ENCODE results near the gene RPL7A.
A peak's percentile ranks its signal among the peaks of the same experiment; 100 is the strongest.

RPL7A gene

DNA sequence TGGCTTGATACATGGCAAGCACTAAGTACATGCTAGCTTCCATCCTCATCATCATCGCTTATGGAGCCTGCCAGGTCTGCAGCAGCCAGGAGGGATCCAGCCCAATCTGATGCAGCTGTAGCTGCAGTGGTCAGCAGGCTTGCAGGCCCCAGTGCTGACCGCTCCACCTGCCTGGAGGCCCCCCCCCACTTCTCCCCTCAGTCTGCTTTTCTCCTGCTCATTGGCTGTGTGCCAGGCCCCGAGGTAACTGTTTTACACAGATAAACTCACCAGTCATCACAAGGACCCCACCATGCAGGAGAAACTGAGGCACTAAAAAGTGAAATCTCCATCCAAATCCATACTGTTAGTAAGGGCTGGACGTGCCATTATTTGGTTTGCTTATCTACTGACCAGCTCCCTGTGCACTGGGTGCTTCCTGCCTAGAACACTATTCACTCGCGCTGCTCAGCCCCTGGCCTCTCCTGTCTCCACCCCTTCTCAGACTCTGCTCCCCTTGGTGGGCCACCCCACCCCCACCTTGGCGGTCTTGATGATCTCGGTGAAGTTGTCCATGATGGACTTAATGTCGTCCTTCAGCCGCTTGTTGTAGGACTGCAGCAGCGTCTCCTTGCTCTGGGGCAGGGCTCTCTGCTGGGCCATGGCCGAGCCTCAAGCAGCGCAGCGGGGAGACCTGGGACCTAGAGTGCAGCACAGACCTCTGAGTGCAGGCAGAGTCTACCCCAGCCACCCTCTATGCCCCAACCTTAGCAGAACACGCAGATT, 1.8 kb upstream of the RPL7A start:
- peak overlapping the region; percentile 81 for H3K4me3 ChIP-seq (replicated peaks; ENCODE audit: insufficient read depth, low read length)

DNA sequence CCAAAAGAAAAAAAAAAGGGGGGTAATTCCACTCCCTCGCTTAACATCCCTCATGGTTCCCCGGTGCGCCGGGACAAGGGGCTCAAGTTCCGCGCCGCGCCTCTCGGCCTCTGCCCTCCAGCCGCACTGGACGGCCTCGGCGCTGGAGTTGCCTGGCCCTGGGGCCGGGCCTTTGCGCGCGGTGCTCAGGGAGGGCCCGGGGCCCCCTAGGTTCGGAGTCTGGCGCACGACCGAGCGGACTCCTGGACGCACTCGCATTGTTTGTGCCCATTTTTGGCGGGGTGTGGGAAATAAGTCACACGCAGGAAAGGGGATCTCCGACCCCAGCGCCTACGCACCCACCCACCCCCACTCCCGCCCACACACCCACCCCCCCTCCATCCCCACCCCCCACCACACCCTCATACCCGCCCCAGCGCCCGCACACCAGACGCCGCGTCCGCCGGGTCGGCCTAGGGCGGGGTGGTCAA, 468 bp upstream of the RPL7A start:
- TF ChIP-seq, protein P1, sequence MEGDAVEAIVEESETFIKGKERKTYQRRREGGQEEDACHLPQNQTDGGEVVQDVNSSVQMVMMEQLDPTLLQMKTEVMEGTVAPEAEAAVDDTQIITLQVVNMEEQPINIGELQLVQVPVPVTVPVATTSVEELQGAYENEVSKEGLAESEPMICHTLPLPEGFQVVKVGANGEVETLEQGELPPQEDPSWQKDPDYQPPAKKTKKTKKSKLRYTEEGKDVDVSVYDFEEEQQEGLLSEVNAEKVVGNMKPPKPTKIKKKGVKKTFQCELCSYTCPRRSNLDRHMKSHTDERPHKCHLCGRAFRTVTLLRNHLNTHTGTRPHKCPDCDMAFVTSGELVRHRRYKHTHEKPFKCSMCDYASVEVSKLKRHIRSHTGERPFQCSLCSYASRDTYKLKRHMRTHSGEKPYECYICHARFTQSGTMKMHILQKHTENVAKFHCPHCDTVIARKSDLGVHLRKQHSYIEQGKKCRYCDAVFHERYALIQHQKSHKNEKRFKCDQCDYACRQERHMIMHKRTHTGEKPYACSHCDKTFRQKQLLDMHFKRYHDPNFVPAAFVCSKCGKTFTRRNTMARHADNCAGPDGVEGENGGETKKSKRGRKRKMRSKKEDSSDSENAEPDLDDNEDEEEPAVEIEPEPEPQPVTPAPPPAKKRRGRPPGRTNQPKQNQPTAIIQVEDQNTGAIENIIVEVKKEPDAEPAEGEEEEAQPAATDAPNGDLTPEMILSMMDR (IDR thresholded peaks at IDR 0.05; ENCODE audit: insufficient read depth, low read length): no peak
- TF ChIP-seq, protein P2, sequence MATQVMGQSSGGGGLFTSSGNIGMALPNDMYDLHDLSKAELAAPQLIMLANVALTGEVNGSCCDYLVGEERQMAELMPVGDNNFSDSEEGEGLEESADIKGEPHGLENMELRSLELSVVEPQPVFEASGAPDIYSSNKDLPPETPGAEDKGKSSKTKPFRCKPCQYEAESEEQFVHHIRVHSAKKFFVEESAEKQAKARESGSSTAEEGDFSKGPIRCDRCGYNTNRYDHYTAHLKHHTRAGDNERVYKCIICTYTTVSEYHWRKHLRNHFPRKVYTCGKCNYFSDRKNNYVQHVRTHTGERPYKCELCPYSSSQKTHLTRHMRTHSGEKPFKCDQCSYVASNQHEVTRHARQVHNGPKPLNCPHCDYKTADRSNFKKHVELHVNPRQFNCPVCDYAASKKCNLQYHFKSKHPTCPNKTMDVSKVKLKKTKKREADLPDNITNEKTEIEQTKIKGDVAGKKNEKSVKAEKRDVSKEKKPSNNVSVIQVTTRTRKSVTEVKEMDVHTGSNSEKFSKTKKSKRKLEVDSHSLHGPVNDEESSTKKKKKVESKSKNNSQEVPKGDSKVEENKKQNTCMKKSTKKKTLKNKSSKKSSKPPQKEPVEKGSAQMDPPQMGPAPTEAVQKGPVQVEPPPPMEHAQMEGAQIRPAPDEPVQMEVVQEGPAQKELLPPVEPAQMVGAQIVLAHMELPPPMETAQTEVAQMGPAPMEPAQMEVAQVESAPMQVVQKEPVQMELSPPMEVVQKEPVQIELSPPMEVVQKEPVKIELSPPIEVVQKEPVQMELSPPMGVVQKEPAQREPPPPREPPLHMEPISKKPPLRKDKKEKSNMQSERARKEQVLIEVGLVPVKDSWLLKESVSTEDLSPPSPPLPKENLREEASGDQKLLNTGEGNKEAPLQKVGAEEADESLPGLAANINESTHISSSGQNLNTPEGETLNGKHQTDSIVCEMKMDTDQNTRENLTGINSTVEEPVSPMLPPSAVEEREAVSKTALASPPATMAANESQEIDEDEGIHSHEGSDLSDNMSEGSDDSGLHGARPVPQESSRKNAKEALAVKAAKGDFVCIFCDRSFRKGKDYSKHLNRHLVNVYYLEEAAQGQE (IDR thresholded peaks at IDR 0.05; ENCODE audit: insufficient replicate concordance, low read depth): no peak
- TF ChIP-seq POLR2AphosphoS5 (IDR thresholded peaks at IDR 0.05; ENCODE audit: low read depth) (no peak), GABPA (IDR thresholded peaks at IDR 0.05; ENCODE audit: low read depth) (no peak), SPI1 (IDR thresholded peaks at IDR 0.05; ENCODE audit: borderline replicate concordance, low read depth) (no peak)
- no peak for DNase-seq (ENCODE audit: low read depth in 1 of 2, low spot score in 1 of 2)

More for the DNA sequence above, 1.8 kb upstream of the RPL7A start:
- DNase-seq (ENCODE audit: low read depth in 1 of 2, low spot score in 1 of 2): no peak
- Histone ChIP-seq H3K27ac (replicated peaks) (no peak overlapping the region), H3K27me3 (ENCODE audit: insufficient read depth, poor library complexity, severe bottlenecking) (no peaks in the 10 kb centered on the region)
- no peak for TF ChIP-seq GABPA (IDR thresholded peaks at IDR 0.05; ENCODE audit: low read depth)
- TF ChIP-seq, protein P2 (IDR thresholded peaks at IDR 0.05; ENCODE audit: insufficient replicate concordance, low read depth): no peak

DNA sequence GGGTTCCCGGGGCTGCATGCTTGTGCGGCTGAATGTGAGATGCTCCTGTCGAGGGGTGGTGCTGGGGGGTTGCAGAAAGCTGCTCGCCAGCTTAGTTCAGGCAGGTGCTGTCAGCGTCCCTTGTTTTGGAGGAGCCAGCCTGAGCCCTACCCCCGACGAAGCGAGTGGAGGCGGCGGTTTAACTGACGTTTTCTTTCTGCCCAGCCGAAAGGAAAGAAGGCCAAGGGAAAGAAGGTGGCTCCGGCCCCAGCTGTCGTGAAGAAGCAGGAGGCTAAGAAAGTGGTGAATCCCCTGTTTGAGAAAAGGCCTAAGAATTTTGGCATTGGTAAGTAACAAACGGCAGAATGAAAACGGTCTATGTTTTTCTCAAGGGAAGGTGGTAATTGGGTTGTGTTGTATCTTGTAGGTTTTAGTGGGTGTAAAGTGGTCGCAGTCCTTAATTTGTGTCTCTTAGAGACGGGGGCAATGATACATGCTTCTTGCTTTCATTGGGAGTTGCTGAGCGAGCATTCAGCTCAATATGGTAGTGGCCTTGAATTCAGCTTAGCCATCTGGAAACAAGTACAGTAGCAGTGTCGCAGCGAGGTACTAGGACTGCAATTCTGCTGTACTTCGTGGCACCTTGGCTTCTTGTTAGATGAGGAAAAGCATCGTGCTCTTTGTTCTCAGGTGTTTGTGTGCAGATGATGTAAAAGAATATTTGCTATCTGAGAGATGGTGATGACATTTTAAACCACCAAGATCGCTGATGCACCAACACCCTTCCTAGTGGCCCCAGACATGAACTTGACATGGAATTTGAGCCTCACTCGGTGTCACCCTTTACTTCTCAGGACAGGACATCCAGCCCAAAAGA, 928 bp downstream of the RPL7A start:
- Histone ChIP-seq H3K27ac (replicated peaks) (peak overlapping the region; percentile 96), H3K4me3 (replicated peaks; ENCODE audit: insufficient read depth, low read length) (peak overlapping the region; percentile 81), H3K27me3 (ENCODE audit: insufficient read depth, poor library complexity, severe bottlenecking) (no peaks in the 10 kb centered on the region)
- TF ChIP-seq, protein P1 (IDR thresholded peaks at IDR 0.05; ENCODE audit: insufficient read depth, low read length): no peak
- TF ChIP-seq POLR2AphosphoS5 (IDR thresholded peaks at IDR 0.05; ENCODE audit: low read depth) (no peak), SPI1 (IDR thresholded peaks at IDR 0.05; ENCODE audit: borderline replicate concordance, low read depth) (no peak), GABPA (IDR thresholded peaks at IDR 0.05; ENCODE audit: low read depth) (no peak)
- TF ChIP-seq, protein P2 (IDR thresholded peaks at IDR 0.05; ENCODE audit: insufficient replicate concordance, low read depth): no peak
- no peak for DNase-seq (ENCODE audit: low read depth in 1 of 2, low spot score in 1 of 2)

More for the DNA sequence above, 468 bp upstream of the RPL7A start:
- peak overlapping the region; percentile 96 for H3K27ac ChIP-seq (replicated peaks)
- peak overlapping the region; percentile 81 for H3K4me3 ChIP-seq (replicated peaks; ENCODE audit: insufficient read depth, low read length)
- H3K27me3 ChIP-seq (ENCODE audit: insufficient read depth, poor library complexity, severe bottlenecking): no peaks in the 10 kb centered on the region
